Heart left ventricle (tissue), 16 donors: ENCODE data around the gene CSNK1A1. TPM values are rescaled to one million over a fixed set of nuclear protein-coding genes. Genes with fewer than 3 reads are reported as not detected.
A peak's percentile ranks its signal among the peaks of the same experiment; 100 is the strongest.

Experiments used
- ATAC-seq, 4 donors: fragments of 200-7000 bp; cut with Tn5 transposase; one replicate each; pipeline ENCODE4 v1.9.1; 2020 to 2022; ENCODE audit warnings: moderate library complexity in 4 of 4, mild to moderate bottlenecking in 3 of 4, moderate number of reproducible peaks in 1 of 4
- DNase-seq, 5 donors: peaks; one replicate each; pipeline ENCODE4 v3.0.0-alpha.2; 2020
- H3K27ac ChIP-seq, 12 donors: fragments of 200-600 bp; sonication (generic) in 4 of 12; one replicate each; pipeline versions ENCODE4 v1.5.0 to v1.8.0; 2016 to 2022; ENCODE audit warnings: mild to moderate bottlenecking in 2 of 12
- H3K27me3 ChIP-seq, 9 donors: fragments of 200-600 bp; sonication (generic) in 2 of 9; one replicate each; pipeline versions ENCODE4 v1.5.1 to v1.8.0; 2016 to 2022; ENCODE audit warnings: mild to moderate bottlenecking in 3 of 9
- H3K36me3 ChIP-seq, 9 donors: fragments of 200-600 bp; sonication (generic) in 2 of 9; one replicate each; pipeline versions ENCODE4 v1.5.0 to v1.8.0; 2018 to 2022; ENCODE audit warnings: mild to moderate bottlenecking in 2 of 9
- H3K4me1 ChIP-seq, 12 donors: fragments of 200-600 bp; sonication (generic) in 4 of 12; one replicate each; pipeline versions ENCODE4 v1.5.0 to v1.8.0; 2016 to 2022; ENCODE audit warnings: mild to moderate bottlenecking in 3 of 12
- H3K4me3 ChIP-seq, 12 donors: fragments of 200-600 bp; sonication (generic) in 4 of 12; one replicate each; pipeline versions ENCODE4 v1.5.0 to v1.8.0; 2017 to 2022; ENCODE audit warnings: mild to moderate bottlenecking in 9 of 12, moderate library complexity in 4 of 12
- H3K9me3 ChIP-seq, 12 donors: fragments of 200-600 bp; sonication (generic) in 4 of 12; one replicate each; pipeline versions ENCODE4 v1.5.0 to v1.8.0; 2016 to 2022; ENCODE audit warnings: mild to moderate bottlenecking in 1 of 12
- POLR2A ChIP-seq, 2 donors: fragments of 450-650 bp; IDR thresholded peaks; one replicate each; pipeline ENCODE4 v1.6.1; 2017; ENCODE audit warnings: antibody characterized with exemption in 2 of 2, mild to moderate bottlenecking in 2 of 2, moderate library complexity in 2 of 2
- WGBS, 4 donors: extraction: QIAGEN DNeasy Blood & Tissue Kit in 2 of 4; methylation state at CpG; one replicate each; pipeline versions ENCODE4 v1.1.5 to v1.1.7; 2013 to 2018; 5-methylcytosine and 5-hydroxymethylcytosine counted together
- intact Hi-C, 10 donors: fragments of 100-400 bp; cut with DNase I; formaldehyde crosslinking; loops; one replicate each; pipeline versions ENCODE4 v1.11.1 to v1.14.2; 2022
- polyA plus RNA-seq, 2 donors: library from polyadenylated mRNA; stranded (reverse); fragments of 200-250 nt; gene quantifications; one replicate each; pipeline ENCODE4 v1.2.3, GENCODE V29; 2013
- total RNA-seq, 9 donors: library from RNA; depleted of rRNA in 2 of 9; stranded (reverse); fragments of >200 nt in 2 of 9; fragmentation: NEBNext Ultra II Directional in 3 of 9; extraction: Animal tissue kit (Norgen Biotek cat#: 25700) in 3 of 9; gene quantifications; one replicate each; pipeline versions ENCODE4 v1.1.0 to v1.2.4, GENCODE V29; 2016 to 2023
- TF ChIP-seq, protein P1 (sequence below), 12 donors: fragments of 200-600 bp; sonication (generic) in 4 of 12; IDR thresholded peaks; one replicate each; pipeline versions ENCODE4 v1.5.0 to v1.8.0; 2018 to 2022; ENCODE audit warnings: antibody characterized with exemption in 12 of 12, mild to moderate bottlenecking in 5 of 12
- donor health status: ischemic (EF 13 %, LVEDD 7.1; RV severe dilation, severe dysfunction).
- donor health status: healthy with polysubstance abuse.
- donor health status: DM: no; HTN: yes; CAD: no.
- donor health status: DM: no; HTN: no; CAD: no.
- donor health status: ischemic (EF 25% LVEDD 6.9; RV normal size, moderate dysfunction).
- donor health status: ischemic (EF 25% LVEDD 5.7; RV mildly dilated, moderate dysfunction).
- donor health status: healthy.
- donor health status: DM: yes; HTN: yes; CAD: no.
- donor health status: ischemic (EF 35%, LVEDD 5.7; RV mildly dilated, moderate dysfunction).
- donor health status: nonischemic (EF 11% LVEDD 7.7; RV severe dilation, severe dysfunction).
- donor health status: DM: yes; HTN: yes; CAD: no.
- donor health status: PGD.
- donor health status: ischemic (EF 29% LVEDD 5.4; RV normal size, mild dysfunction).
- donor health status: nonischemic (EF 23%, LVEDD 6.1; RV moderate dilation, normal function).

Gene CSNK1A1
- total and polyA plus RNA-seq, 11 donors = 42.5 to 242 (median 209) TPM

DNA sequence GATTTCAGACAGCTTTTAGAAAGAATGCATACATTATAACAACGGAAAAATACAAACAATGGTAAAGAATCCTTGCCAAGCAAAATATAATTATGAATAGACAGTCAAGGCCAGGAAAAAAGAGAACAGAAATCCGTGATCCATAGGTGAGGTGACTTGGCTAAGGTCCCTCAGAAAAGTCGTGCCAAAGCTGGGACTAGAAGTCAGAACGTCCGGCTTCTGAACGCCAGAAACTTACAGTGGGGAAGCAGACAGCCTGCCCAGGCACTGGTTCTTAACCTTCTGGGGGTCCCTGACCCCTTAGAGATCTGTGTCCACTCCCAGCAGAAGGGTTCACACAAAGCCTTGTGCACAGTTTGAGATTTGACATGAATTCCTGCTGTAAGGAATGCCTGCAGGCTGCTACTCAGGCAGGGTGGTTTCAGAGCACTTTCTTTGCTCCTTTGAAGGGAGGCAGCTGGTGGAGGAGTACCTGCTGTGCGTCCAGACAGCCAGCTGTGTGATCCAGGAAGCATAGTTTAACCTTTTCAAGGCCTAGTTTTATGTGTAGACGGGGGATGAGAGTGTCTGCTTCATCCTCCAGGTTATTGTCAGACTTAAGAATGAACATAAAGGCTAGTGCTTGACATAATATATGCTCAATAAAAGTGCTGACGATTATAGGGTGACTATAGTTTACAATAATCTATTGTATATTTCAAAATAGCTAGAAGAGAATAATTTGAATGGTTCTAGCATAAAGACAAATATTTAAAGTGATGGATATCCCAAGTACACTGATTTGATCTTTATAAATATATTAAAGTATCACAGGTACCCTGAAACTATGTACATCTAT is 30.9 kb upstream of the CSNK1A1 start:
- Histone ChIP-seq H3K4me1 (peaks cover 3 to 49% (median 44%) of the 10 kb centered on the region in 12 donors), H3K36me3 (no peaks in the 10 kb centered on the region), H3K9me3 (no peaks in the 10 kb centered on the region), H3K4me3 (peak overlapping the region; percentile 47 to 79 (median 60)), H3K27ac (peak overlapping the region; percentile 81 to 97 (median 92)), H3K27me3 (peaks cover 0 to 9% (median 0%) of the 10 kb centered on the region in 9 donors)
- ATAC-seq (peak; percentile 7 to 43 (median 33)), DNase-seq (peak in 3 of 5 donors; percentile 42 to 48 (median 46))
- TF ChIP-seq, protein P1, sequence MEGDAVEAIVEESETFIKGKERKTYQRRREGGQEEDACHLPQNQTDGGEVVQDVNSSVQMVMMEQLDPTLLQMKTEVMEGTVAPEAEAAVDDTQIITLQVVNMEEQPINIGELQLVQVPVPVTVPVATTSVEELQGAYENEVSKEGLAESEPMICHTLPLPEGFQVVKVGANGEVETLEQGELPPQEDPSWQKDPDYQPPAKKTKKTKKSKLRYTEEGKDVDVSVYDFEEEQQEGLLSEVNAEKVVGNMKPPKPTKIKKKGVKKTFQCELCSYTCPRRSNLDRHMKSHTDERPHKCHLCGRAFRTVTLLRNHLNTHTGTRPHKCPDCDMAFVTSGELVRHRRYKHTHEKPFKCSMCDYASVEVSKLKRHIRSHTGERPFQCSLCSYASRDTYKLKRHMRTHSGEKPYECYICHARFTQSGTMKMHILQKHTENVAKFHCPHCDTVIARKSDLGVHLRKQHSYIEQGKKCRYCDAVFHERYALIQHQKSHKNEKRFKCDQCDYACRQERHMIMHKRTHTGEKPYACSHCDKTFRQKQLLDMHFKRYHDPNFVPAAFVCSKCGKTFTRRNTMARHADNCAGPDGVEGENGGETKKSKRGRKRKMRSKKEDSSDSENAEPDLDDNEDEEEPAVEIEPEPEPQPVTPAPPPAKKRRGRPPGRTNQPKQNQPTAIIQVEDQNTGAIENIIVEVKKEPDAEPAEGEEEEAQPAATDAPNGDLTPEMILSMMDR (IDR thresholded peaks at IDR 0.05) = no peak
- no peak for TF ChIP-seq POLR2A (IDR thresholded peaks at IDR 0.05)
- intact Hi-C loops = loop anchor here in 1 of 10 donors (5.0 kb wide), 1 partner anchor 35 kb away; no protein-coding TSS in a partner anchor
- WGBS, 4 donors = 17 to 29% (median 25%) methylated on average over 9 of the region's 9 CpGs

GRCh38 chr5:149581192-149581861 is 30.1 kb upstream of the CSNK1A1 start, which contains the start of gene ARHGEF37:
TSS of gene ARHGEF37 (plus strand) at chr5:149581498. CDS start at chr5:149597770, 16,272 bp downstream.
- TF ChIP-seq, protein P1 (IDR thresholded peaks at IDR 0.05) = peak in 1 of 12 donors; percentile 27
- TF ChIP-seq POLR2A (IDR thresholded peaks at IDR 0.05) = peak in 1 of 2 donors; percentile 77
- WGBS, 4 donors = 1 to 2% (median 1%) methylated on average over 23 to 56 of the region's 56 CpGs
- no peaks in the 10 kb centered on the region for H3K36me3 ChIP-seq
- H3K9me3 ChIP-seq = no peaks in the 10 kb centered on the region
- peak within 1 kb of the TSS; percentile 81 to 97 (median 92) for H3K27ac ChIP-seq
- peak; percentile 91 to 96 (median 94) for DNase-seq
- peaks cover 3 to 43% (median 37%) of the 10 kb centered on the region in 12 donors for H3K4me1 ChIP-seq
- H3K4me3 ChIP-seq = peak within 1 kb of the TSS; percentile 47 to 79 (median 60)
- intact Hi-C loops = loop anchor here in 1 of 10 donors (5.0 kb wide), 1 partner anchor 36 kb away; no protein-coding TSS in a partner anchor
- ATAC-seq = peak; percentile 63 to 91 (median 87)
- peaks cover 0 to 9% (median 0%) of the 10 kb centered on the region in 9 donors for H3K27me3 ChIP-seq

- no peak for DNase-seq
- intact Hi-C loops = loop anchor here in 1 of 10 donors (5.0 kb wide), 1 partner anchor 37 kb away; no protein-coding TSS in a partner anchor
Observed at GRCh38 chr5:149580808-149581191, 29.6 kb upstream of the CSNK1A1 start.

More at GRCh38 chr5:149580808-149581191, 29.6 kb upstream of the CSNK1A1 start:
- ATAC-seq = peak; percentile 7 to 48 (median 32)
- WGBS, 4 donors = 18 to 24% (median 21%) methylated on average over 9 to 10 of the region's 10 CpGs
- peak overlapping the region; percentile 81 to 97 (median 92) for H3K27ac ChIP-seq
- peak overlapping the region; percentile 47 to 79 (median 60) for H3K4me3 ChIP-seq
- H3K4me1 ChIP-seq = peaks cover 3 to 43% (median 37%) of the 10 kb centered on the region in 12 donors
- H3K27me3 ChIP-seq = peaks cover 0 to 9% (median 0%) of the 10 kb centered on the region in 9 donors
- no peaks in the 10 kb centered on the region for H3K36me3 ChIP-seq
- no peaks in the 10 kb centered on the region for H3K9me3 ChIP-seq
- TF ChIP-seq, protein P1 (IDR thresholded peaks at IDR 0.05) = no peak
- no peak for TF ChIP-seq POLR2A (IDR thresholded peaks at IDR 0.05)
